ENCODE measurements around the gene TTC17.
"Not testable (repeated sequence)": the region's sequence is repeated elsewhere in the genome, so short reads cannot be mapped to it uniquely, and the experiment has no call there.

TTC17 gene

GRCh38 chr11:43358801-43359421, at the start of gene TTC17:
TTC17 (plus strand) TSS chr11:43358920; CDS start chr11:43358955, 35 bp downstream.
- DNase-seq = peak; percentile 85

GRCh38 chr11:43311791-43312607, 46.7 kb upstream of the TTC17 start, which contains the start of gene API5:
API5 (plus strand) TSS chr11:43311996; CDS start chr11:43312128, 132 bp downstream.
- peak; percentile 93 for DNase-seq

DNA sequence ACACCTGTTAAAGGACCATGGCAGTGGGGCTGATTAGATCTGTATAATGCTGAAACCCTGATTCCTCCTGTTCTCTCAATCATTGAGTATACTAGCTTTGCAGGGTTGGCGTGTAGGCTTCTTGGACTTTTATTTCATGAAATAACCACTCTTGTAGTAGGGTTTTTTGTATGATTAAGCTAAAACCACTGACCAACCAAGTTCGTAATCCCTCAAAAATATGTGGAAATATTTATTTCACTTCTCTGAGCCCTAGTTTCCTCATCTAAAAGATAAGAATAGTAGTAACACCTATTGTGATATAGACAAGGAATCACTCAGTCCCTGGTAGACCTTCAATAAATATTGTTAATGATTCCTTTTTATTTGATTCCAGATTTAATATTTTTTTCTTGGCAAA, 42.8 kb upstream of the TTC17 start:
- no peak for DNase-seq

DNA sequence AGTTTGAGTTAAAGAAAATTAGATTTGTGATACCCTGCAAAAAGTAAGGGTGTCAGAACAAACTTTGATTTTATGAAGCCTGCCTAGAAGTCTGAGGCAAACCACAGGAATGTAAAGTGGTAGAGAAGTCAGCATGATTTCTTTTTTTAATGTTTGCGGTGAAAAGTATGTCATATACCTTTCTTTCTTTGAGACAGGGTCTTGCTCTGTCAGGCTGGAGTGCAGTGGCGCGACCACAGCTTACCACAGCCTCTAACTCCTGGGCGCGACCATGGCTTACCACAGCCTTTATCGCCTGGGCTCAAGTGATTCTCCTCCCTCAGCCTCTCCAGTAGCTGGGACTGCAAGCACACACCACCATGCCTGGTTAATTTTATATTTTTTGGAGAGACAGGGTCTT, 42.3 kb upstream of the TTC17 start:
- DNase-seq = no peak

DNA sequence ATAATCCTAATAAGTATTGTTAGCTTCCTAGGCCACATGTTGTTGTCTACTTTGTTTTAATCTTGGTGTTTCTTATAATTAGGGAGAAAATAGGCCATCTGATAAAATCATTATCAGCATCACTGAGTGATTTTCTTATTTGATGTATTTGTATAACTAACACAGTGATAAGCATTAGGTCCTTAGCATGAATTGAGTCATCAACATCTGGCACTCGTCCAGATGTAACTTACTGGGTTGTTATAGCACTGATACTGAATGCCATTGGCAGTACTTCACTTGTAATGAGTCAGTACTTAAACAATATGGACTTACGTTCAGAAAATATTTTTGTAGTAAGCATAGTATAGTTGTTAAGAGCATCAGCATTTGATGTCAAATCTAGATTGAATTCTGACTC, 30.7 kb upstream of the TTC17 start:
- DNase-seq = no peak

DNA sequence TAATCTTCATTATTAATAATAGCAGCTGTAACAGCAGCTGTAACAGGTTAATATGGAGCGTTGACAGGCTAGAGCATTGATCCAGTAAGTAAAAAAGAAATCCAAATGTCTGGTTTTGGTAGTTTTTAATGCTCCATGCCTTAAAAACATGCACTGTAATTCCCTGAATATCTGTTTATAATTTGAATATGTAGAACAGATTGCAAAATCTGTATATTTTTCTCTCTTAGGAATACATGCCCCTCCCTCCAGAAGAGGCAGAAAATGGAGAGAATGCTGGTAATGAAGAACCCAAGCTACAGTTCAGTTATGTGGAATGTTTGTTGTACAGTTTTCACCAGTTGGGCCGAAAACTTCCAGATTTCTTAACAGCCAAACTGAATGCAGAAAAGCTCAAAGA, 30.2 kb upstream of the TTC17 start:
- DNase-seq = no peak

- no peak for DNase-seq
Observed at GRCh38 chr11:43341159-43341558, 17.6 kb upstream of the TTC17 start.

- not testable (repeated sequence) for DNase-seq
Observed at GRCh38 chr11:43351426-43351825, 7.3 kb upstream of the TTC17 start.

DNA sequence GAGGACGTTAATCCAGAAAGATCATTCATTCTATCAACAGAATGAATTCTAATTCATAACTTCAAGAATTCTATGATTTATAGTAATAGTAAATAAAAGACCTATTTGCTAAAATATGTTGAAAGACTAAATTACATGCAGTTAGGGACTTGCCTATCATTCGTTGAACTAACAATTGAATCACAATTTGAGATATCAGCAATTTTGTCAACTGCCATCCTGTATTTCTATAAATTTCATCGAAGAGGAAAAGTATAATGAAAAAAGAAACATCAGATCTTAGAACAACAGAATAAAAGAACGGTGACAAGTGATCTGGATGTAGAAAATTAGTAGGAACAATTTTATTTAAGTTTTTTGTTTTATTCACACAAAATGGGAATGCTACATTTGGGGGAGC, 4.4 kb upstream of the TTC17 start:
- DNase-seq = no peak

DNA sequence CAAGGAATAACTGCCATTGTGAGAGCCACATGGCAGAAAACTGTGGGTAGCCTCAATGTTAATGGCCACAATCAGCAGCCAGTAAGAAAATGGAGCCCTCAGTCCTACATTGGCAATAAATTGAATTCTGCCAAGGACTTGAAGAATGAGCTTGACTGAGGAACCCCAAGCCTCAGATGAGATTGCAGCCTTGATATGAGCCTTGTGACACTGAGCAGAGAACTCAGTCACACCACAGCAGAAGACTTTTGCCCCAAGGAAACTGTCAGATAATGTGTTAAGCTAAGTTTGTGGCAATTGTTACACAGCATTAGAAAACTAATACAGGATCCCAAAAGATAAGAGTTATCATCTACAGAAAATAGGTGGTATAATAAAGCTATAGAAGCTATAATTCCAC, 2.4 kb upstream of the TTC17 start:
- DNase-seq = no peak

GRCh38 chr11:43358279-43358800, 380 bp upstream of the TTC17 start:
- no peak for DNase-seq

- no peak for DNase-seq
Observed at GRCh38 chr11:43359422-43359818, 700 bp downstream of the TTC17 start.

GRCh38 chr11:43360361-43361032, 1.8 kb downstream of the TTC17 start:
- no peak for DNase-seq

DNA sequence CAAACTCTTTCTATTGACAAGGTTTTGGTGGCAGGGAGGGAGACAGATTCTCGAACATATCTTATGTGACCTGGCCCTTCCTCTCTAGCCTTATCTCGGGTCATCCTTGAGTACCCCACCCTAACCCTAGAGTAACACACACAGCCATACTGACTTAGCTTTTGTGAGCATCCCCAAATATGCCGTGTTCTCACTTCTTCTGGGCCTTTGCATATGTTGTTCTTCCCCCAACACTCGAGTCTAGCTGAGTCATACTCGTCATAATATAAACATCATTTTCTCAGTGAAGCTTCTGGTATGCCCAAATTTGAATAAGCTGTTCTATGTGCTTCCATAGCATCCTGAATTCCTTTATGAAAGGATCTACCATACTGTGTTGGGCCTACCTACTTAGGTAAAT, 8.0 kb downstream of the TTC17 start:
- DNase-seq = no peak

DNA sequence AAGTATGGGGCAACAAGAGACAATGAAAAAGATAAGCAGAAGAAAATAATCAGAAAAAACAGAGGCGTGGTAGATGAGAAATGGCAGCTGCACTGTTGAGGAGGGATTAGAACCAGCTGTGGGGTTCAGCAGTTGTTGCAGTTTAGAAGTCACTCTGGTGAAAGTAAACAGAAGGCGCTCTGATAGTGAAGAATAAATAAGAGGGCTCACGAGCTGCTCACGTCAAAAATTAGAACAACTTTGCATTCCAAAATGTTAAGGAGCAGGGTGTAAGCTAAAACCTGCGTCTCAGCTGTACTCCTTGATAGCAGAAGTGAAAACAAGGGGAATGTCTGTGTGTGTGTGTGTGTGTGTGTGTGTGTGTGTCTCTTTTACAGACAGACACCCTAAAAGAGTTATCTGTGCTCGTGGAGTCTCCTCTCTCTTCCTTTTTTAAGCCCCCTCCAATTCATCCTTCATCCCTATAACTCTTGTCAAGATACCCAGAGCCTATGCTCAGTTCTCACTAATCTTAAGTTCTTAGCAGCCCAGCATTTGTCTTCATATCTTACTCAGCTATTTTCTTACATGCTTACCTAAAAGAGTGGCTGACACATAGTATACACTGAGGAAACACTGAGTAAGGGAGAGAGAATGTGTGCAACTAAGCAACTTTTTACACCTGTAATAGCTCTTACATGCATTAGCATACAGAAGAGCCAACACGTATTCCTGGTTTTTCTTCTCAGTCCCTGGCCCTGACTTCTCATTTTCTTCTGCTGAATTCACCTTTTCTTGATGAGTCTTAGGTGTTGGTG, 8.9 kb downstream of the TTC17 start:
- DNase-seq = no peak

GRCh38 chr11:43376065-43376464, 17.3 kb downstream of the TTC17 start:
- DNase-seq = no peak

- DNase-seq = no peak
Observed at GRCh38 chr11:43376594-43376993, 17.9 kb downstream of the TTC17 start.

DNA sequence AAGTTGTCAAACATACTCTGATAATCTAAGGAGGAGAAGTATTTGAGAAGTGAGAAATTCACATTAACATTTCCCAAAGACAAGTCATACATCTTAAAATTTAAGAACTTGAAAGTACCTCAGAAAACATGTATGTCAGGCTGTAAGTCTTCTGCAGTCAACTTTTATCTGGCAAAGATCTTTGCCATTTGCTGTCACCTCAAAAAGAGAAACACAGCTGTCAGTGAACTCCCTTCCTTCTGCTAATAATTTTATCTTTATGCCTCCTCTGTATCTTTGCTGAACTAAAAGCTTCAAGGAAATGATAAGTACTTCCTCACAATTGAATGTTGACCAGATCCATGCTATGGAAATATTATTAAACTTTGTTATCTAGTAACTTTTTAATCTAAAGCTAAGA, 18.7 kb downstream of the TTC17 start:
- no peak for DNase-seq

- no peak for DNase-seq
Observed at GRCh38 chr11:43378897-43379296, 20.2 kb downstream of the TTC17 start.

GRCh38 chr11:43381802-43382201, 23.1 kb downstream of the TTC17 start:
- DNase-seq = no peak

DNA sequence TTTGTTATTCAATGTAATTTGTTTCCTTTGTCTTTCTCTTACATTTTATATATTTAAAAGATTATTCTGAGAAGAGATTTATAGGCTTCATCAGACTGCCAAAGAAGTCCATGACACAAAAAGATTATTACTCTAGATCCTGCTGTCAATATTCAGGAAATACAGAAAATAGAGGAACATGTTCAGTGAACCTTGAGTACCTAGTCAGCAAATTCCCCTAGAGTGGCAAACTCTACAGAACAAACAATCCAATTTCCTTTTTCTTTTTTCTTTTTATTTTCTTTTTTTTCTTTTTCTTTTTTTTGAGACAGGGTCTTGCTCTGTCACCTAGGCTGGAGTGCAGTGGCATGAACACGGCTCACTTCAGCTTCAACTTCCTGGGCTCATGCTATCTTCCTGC, 23.9 kb downstream of the TTC17 start:
- DNase-seq = no peak

GRCh38 chr11:43384393-43384792, 25.7 kb downstream of the TTC17 start:
- no peak for DNase-seq

GRCh38 chr11:43392713-43393112, 34.0 kb downstream of the TTC17 start:
- DNase-seq = no peak

Measured in SHP77 treated with DMSO at 0.1 percent for 48 hours (cell line).